BE2C (cell line): ENCODE results near the gene SAMD9.

ENCODE experiments used
- DNase-seq: peaks from one replicate; pipeline ENCODE4 v3.0.0-alpha.2; 2020
- H3K27me3 ChIP-seq: fragments of 250-450 bp; sonication (Bioruptor Pico); 2 replicates; pipeline ENCODE4 v1.5.1; 2020; ENCODE audit warnings: mild to moderate bottlenecking
- H3K36me3 ChIP-seq: fragments of 250-450 bp; sonication (Bioruptor Pico); 2 replicates; pipeline ENCODE4 v1.5.1; 2020; ENCODE audit warnings: mild to moderate bottlenecking
- H3K4me1 ChIP-seq: fragments of 250-450 bp; sonication (Bioruptor Pico); 2 replicates; pipeline ENCODE4 v1.5.1; 2020
- H3K4me3 ChIP-seq: 2 replicates; pipeline ENCODE4 v1.5.1; 2011; ENCODE audit warnings: low read depth, low read length
- H3K9me3 ChIP-seq: fragments of 250-450 bp; sonication (Bioruptor Pico); 2 replicates; pipeline ENCODE4 v1.5.1; 2020
- CTCF ChIP-seq: IDR thresholded peaks from 2 replicates; pipeline ENCODE4 v1.5.1; 2012; ENCODE audit warnings: mild to moderate bottlenecking, low read depth, low read length

SAMD9 gene

GRCh38 chr7:93146036-93146435 lies 28.3 kb upstream of the SAMD9 start:
- TF ChIP-seq CTCF = no peak
- Histone ChIP-seq H3K36me3 (no peaks in the 10 kb centered on the region), H3K4me3 (no peak overlapping the region), H3K27me3 (peaks cover 16% of the 10 kb centered on the region), H3K4me1 (no peaks in the 10 kb centered on the region), H3K9me3 (no peaks in the 10 kb centered on the region)
- DNase-seq = no peak

- no peak for TF ChIP-seq CTCF
These were observed 27.6 kb upstream of the SAMD9 start for GRCh38 chr7:93145354-93145753.

GRCh38 chr7:93142127-93142526 lies 24.3 kb upstream of the SAMD9 start:
- H3K4me3 ChIP-seq = no peak overlapping the region
- no peaks in the 10 kb centered on the region for H3K36me3 ChIP-seq
- H3K4me1 ChIP-seq = no peaks in the 10 kb centered on the region
- no peak for DNase-seq
- no peaks in the 10 kb centered on the region for H3K9me3 ChIP-seq
- H3K27me3 ChIP-seq = peaks cover 5% of the 10 kb centered on the region; the same call in 1 of the 2 replicates
- no peak for TF ChIP-seq CTCF

More at GRCh38 chr7:93145354-93145753, 27.6 kb upstream of the SAMD9 start:
- H3K27me3 ChIP-seq = peaks cover 16% of the 10 kb centered on the region
- DNase-seq = no peak
- no peak overlapping the region for H3K4me3 ChIP-seq
- no peaks in the 10 kb centered on the region for H3K4me1 ChIP-seq
- no peaks in the 10 kb centered on the region for H3K9me3 ChIP-seq
- no peaks in the 10 kb centered on the region for H3K36me3 ChIP-seq

GRCh38 chr7:93140582-93141191 lies 22.9 kb upstream of the SAMD9 start:
- no peak for DNase-seq
- no peaks in the 10 kb centered on the region for H3K9me3 ChIP-seq
- no peak overlapping the region for H3K4me3 ChIP-seq
- no peak for TF ChIP-seq CTCF
- no peaks in the 10 kb centered on the region for H3K4me1 ChIP-seq
- H3K36me3 ChIP-seq = no peaks in the 10 kb centered on the region
- peaks cover 5% of the 10 kb centered on the region; the same call in 1 of the 2 replicates for H3K27me3 ChIP-seq

GRCh38 chr7:93138576-93138975 lies 20.8 kb upstream of the SAMD9 start:
- TF ChIP-seq CTCF = no peak
- H3K4me1 ChIP-seq = no peaks in the 10 kb centered on the region
- H3K27me3 ChIP-seq = peaks cover 19% of the 10 kb centered on the region
- H3K36me3 ChIP-seq = no peaks in the 10 kb centered on the region
- no peaks in the 10 kb centered on the region for H3K9me3 ChIP-seq
- H3K4me3 ChIP-seq = no peak overlapping the region
- DNase-seq = no peak

- no peaks in the 10 kb centered on the region for H3K4me1 ChIP-seq
- H3K4me3 ChIP-seq = no peak overlapping the region
- no peak for TF ChIP-seq CTCF
- no peaks in the 10 kb centered on the region for H3K9me3 ChIP-seq
- H3K36me3 ChIP-seq = no peaks in the 10 kb centered on the region
- peaks cover 21% of the 10 kb centered on the region for H3K27me3 ChIP-seq
- no peak for DNase-seq
These were observed 15.2 kb upstream of the SAMD9 start for GRCh38 chr7:93133005-93133404.
